Measurements from ENCODE around the gene DISP3.

Gene DISP3

DNA sequence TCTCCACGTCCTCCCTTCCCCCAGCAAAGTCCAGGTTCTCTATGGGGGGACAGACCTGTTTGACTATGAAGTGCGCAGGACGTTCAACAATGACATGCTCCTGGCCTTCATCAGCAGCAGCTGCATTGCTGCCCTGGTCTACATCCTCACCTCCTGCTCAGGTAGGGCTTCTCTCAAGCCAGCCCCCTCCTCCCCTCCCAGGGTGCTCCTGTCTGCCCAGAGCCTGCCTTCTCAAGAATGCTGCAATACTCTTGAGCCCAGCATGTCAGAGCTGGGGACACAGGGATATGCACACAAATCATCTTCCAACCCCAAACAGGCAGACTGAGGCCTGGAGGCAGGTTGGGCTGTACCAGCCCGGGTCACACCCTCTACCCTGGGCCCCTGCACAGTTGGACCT, 35.4 kb downstream of the DISP3 start:
- DNase-seq (ENCODE audit: low read depth in 2 of 2), result no peak

DNA sequence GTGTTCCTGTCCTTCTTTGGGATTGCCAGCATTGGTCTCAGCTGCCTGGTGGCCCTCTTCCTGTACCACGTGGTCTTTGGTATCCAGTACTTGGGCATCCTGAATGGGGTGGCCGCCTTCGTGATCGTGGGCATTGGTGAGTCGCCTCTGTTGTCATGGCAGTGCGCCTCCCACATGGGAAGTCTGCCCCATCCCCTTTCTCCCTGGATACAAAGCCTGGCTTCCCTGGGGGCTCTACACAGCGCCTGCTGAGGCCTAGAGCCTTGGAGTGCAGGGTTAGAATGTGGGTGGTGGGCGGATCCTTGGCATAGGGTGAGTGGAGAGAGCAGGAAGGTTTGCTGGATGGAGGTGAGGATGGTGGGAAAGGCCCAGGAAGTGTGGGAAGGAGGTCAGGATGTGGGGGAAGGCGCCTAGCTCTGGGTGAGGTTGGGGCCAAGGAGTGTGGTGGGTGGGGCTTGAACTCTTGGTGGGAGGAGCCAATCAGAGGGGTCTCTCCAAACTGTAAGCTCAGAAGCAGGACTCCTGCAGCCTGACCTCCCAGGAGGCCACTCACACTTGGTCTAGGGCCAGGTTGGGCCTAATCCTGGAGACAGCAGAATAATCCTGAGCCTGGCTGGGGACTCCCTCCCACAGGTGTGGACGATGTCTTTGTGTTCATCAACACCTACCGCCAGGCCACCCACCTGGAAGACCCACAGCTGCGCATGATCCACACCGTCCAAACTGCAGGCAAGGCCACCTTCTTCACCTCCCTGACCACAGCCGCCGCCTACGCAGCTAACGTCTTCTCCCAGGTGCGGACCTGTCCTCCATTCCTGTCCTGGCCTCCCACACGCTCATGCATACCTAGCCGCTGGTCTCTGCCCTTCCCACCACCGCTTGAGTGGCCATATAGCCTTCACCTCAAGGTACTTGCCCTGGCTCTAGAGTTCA, 36.7 kb downstream of the DISP3 start:
- no peak for DNase-seq (ENCODE audit: low read depth in 2 of 2)

DNA sequence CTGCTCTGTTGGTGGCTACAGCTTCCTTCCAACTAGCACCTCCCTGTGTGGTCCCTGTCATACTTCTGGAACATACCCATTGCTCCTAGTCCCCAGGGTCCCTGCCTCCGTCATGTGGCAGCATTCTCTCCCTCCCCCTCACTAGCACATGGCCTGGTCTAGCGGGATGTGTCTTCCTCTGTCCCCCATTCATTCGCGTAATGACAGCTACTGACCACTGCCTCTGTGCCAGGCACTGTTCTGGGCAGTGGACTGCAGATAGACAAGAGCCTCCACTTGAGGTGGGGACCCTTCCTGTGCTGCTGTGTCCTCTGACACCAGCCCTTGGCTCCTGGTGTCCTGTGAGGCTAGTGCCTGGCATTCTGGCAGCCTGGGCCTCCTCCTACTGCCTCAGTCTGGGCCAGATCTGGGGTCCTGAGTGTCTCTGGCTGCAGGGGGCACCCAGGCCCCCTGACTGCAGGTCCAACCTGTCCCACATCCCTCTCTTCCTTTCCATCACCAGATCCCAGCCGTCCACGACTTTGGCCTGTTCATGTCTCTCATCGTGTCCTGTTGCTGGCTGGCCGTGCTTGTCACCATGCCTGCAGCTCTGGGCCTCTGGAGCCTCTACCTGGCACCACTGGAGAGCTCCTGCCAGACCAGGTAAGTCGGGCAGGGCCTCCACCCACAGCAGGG, 38.1 kb downstream of the DISP3 start:
- DNase-seq (ENCODE audit: low read depth in 2 of 2), result no peak

DNA sequence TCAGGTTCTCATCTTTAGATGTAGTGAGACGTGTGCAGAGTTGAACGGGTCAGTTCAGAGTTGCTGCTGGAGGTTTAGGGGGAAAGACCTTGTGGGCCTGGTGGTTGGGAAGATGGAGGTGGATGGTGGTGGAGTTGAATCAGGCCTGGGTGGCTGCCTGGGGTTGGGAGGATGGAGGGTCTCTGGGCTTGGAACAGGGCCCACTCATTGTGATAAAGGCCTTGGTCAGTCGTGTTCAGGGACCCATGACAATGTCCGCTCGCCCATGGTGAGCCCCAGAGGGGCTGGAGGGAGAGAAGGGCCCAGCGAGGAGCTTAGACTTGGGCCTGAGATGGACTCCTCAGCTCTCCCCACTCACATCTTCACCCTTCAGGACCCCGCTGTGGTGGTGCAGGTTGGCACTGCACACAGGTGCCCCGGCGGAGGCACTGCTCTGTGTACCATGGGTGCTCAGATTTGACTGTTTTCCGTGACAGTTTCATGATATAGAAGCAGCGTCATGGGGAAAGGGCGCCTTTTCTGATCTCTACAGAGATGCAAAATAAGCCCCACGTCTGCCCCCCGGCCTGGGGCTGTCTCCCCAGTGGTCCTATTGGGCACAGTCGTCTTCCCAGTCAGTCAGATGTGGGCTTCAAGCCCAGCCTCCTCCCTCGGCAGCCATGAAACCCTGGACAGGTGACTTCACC, 39.2 kb downstream of the DISP3 start:
- no peak for DNase-seq (ENCODE audit: low read depth in 2 of 2)

DNA sequence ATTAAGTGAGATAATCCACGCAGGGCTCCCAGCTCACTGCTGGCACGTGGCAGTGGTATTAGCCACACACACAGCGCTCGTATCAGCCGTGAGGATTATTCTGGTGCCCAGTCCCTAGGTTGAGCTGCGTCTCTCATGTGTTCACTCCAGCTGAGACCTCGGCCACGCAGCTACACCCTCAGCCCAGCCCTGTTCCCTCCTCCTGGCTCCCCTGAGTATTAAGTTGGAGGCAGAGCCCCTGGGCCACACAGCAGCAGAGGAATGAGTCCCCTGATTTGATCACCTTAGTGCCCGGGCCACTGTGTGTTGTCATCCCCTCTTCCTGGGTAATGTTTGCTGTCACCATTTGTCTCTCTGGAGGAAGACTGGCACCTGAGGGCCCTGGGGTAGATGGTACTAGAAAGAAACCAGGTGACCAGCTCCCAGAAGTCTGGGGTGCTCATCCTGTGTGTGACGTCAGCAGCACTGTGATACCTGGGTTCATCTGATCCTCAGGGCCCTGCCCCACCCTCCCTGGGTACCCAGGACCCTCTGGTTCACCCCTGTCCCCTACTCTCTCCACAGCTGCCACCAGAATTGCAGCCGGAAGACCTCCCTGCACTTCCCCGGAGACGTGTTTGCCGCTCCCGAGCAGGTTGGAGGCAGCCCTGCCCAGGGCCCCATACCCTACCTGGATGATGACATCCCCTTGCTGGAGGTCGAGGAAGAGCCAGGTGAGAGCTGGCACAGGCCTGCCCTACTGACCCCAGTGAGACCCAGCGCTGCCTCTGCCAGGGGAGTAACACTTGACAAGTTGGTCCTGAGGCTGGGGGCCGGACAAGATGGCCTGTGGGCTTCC, 40.1 kb downstream of the DISP3 start:
- no peak for DNase-seq (ENCODE audit: low read depth in 2 of 2)

DNA sequence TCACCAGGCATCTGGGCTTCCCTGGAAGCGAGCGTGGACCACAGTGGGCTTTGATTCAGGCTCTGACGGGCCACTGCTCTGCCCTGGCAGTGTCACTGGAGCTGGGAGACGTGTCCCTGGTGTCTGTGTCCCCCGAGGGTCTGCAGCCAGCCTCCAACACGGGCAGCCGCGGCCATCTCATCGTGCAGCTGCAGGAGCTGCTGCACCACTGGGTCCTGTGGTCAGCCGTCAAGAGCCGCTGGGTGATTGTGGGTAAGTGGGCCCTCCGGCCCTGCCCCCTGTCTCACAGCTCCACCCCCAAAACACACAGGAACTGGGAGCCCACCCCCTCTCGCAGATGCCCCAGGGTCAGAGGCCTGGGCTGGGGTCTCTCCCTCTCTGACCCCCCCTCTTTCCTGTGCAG, 40.7 kb downstream of the DISP3 start:
- DNase-seq (ENCODE audit: low read depth in 2 of 2), result no peak

DNA sequence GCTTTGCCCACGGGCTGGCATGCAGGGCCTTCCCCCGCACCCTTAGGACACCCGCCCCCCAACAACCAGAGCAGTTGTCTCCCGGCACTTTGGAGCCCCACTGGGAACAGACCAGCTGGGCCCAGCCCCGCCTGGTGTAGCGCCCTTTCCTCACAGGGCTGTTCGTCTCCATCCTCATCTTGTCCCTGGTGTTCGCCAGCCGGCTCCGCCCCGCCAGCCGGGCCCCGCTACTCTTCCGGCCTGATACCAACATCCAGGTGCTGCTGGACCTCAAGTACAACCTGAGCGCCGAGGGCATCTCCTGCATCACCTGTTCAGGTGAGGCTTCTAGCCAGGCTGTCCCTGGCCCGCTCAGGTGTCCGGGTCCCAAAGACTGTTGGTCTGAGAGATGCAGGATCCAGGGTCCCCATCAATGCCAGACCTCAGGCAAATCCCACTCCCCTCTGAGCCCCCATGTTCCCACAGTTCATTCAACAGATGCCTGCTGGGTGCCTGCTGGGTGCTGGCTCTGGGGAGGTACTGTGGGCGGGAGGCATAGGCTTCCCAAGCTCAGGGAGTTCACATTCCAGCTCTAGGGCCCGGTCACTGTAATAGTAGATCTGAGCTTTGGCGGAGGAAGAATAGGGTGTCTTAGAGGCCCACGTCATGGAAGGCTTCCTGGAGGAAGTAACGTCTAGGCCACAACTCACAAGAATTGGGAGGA, 41.7 kb downstream of the DISP3 start:
- no peak for DNase-seq (ENCODE audit: low read depth in 2 of 2)

DNA sequence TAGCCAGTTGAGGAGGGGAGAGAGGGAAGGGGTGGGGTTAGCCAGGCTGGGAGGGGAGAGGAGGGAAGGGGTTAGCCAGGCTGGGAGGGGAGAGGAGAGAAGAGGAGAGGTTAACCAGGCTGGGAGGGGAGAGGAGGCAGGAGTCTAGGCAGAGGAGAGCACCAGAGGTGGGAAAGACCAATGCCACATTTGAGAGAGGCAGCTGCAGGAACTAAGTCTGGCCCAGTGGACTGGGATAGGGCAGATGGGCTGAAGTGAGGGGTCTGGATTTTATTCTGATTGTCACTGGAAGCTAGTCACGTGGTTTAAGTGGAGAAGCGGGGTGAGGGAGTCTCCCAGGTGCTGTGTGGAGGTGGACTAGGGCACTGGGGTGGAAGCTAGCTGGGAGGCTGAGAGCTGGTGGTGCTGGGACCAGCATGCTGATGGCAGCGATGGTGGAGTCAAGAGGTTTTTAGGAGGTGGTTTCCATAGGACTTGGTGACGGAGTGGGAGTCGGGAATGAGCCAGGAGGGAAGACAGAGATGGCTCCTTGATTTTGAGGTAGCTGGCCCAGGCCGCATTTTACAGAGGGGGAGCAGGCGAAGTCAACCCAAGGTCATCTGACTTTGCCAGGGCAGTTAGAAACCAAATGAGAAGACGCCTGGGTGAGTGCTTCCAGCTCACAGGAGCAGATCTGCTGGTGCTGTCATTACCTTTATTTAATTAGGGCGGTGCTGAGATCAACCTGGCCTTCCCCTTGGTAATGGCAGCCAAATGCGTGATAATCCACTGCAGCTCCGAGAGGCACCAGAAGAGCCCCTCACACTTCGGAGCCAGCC, 42.8 kb downstream of the DISP3 start:
- no peak for DNase-seq (ENCODE audit: low read depth in 2 of 2)

DNA sequence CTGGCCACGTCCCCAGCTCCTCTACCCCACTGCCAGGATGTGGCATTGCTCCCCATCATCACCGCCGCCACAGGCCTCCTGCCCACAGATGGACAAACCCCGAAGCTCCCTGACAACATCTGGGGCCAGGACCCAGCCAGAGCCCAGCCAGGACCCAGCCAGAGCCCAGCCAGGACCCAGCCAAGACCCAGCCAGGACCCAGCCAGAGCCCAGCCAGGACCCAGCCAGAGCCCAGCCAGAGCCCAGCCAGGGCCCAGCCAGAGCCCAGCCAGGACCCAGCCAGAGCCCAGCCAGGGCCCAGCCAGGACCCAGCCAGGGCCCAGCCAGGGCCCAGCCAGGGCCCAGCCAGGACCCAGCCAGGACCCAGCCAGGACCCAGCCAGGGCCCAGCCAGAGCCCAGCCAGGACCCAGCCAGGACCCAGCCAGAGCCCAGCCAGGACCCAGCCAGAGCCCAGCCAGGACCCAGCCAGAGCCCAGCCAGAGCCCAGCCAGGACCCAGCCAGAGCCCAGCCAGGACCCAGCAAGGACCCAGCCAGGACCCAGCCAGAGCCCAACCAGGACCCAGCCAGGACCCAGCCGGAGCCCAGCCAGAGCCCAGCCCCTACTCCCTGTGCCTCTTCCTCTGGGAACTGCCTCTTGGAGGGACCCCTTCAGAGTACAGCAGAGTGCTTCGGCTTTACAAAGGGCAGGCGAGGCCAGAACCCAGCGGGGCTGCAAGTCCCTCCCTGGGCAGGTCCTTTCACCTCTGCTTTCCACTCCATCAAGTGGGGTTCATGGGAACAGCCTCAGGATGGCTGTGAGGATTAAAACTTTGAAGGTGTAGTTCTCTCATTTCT, 43.7 kb downstream of the DISP3 start:
- no peak for DNase-seq (ENCODE audit: low read depth in 2 of 2)

DNA sequence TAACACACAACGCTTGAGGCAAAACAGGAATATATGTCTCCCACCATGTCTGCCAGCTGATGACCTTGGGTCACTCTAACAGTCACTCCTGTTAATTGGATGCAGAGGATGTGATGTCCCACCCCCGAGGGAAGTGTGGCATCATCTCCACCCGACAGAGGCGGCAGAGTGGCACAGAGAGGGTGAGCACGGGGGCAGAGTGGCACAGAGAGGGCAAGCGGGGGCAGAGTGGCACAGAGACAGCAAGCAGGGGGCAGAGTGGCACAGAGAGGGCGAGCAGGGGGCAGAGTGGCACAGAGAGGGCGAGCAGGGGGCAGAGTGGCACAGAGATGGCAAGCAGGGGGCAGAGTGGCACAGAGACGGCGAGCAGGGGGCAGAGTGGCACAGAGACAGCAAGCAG, 44.3 kb downstream of the DISP3 start:
- no peak for DNase-seq (ENCODE audit: low read depth in 2 of 2)

DNA sequence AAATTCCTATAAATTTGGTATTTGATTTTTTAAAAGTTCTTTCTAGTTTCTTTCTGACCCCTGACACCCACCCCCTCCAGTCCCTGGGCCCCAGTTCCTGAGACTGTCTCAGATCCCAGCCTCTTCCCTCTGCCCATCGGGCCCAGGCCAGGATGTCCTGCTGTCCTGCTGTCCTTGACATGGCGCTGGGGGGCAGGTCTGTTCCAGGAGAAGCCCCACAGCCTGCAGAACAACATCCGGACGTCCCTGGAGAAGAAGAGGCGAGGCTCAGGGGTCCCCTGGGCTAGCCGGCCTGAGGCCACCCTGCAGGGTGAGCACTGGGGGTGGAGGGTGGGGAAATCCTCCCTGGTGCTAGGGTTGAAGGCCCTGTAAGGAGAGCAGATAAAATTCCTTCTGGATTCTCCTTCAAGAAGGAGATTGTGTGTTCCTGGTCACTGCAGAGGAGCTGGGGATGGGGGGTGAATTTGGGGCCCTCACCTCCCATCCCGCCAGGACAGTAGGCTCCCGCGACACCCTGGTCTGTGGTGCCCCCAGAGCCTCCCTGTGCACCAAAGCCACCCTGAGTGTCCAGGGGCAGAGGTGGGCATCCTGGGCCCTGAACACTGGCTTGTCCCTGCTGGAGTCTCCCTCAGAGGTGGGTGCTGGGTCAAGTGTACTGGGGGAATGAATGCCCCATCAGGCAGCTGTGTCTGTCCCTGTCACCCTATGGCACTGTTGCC, 45.0 kb downstream of the DISP3 start:
- no peak for DNase-seq (ENCODE audit: low read depth in 2 of 2)

DNA sequence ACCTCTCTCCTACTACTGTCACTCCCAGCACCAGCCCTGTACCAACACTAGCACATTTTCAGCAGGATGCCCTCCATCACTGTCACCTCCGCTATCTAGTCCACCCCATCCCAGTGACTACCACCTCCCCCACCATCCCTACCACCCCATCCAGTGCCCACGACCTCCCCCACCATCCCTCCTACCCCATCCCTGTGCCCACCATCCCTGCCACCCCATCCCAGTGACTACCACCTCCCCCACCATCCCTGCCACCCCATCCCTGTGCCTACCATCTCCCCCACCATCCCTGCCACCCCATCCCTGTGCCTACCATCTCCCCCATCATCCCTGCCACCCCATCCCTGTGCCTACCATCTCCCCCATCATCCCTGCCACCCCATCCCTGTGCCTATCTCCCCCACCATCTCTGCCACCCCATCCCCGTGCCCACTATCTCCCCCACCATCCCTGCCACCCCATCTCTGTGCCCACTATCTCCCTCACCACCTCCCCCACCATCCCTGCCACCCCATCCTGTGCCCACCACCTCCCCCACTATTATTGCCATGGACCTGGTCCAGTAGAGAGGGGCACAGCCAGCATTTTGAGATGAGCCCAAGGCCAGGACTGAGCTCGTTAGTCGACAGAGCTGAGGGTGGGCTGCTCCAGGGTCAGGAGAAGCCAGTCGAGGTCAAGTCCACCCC, 45.7 kb downstream of the DISP3 start:
- DNase-seq (ENCODE audit: low read depth in 2 of 2), result no peak

DNA sequence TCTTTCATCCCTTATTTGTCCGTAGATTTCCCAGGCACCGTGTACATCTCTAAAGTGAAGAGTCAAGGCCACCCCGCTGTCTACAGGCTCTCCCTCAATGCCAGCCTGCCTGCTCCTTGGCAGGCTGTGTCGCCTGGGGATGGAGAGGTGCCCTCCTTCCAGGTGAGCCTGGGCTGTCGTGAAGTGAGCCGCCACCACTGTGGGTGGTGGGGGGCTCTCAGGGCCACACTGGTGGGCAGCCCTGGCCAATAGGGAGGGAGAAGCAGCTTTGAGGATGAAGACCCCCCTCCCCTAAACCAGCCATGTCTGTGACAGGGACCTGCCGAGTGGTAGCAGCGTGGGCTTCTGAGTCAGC, 46.2 kb downstream of the DISP3 start:
- DNase-seq (ENCODE audit: low read depth in 2 of 2), result no peak

DNA sequence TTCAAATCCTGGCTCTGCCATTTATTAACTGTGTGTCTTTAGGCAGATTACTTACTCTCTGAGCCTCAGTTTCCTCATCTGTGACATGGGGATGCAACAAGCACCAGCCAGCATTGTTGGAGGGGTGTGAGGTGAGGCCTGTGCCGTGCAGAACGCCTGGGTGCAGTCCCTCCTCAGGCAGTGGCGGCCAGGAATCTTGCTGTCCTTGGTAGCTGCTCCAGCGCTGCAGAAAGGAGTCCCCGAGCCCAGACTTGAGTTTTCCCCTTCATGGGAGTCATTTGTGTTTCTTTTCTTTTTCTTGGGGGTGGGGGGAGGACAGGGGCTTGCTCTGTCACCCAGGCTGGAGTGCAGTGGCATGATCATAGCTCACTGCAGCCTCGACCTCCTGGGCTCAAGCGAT, 46.6 kb downstream of the DISP3 start:
- no peak for DNase-seq (ENCODE audit: low read depth in 2 of 2)

DNA sequence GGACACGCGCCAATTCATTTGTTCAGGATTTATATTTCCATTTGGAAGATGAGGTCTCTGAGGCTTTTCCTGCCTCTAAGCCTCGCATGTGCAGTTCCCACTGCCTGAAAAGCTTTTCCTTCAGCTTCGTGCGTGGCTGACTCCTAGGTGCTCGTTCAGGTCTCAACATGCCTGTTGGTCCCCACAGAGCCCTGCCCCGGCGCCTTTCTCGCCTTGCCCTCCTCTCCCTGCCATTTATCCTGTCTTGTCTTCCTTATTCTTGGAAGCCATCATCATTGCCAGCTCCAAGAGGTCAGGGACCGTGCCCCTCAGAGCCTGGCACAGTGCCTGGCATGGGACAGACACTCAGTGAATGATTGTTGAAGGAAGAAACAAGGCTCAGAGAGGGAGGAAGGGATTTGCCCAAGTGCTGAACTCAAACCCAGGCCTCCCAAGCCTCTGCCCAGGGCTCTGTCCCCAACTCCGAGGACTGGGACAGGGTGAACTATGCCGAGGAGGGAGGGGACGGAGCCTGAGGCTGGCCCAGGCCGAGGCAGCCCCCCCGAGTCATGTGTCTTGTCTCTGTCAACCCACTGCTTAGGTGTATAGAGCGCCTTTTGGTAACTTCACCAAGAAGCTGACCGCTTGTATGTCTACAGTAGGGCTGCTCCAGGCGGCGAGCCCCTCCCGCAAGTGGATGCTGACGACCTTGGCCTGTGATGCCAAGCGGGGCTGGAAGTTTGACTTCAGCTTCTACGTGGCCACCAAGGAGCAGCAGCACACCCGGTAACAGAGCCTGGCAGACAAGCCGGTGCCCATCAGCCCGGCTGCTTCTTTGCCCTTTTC, 47.3 kb downstream of the DISP3 start:
- DNase-seq (ENCODE audit: low read depth in 2 of 2), result no peak

DNA sequence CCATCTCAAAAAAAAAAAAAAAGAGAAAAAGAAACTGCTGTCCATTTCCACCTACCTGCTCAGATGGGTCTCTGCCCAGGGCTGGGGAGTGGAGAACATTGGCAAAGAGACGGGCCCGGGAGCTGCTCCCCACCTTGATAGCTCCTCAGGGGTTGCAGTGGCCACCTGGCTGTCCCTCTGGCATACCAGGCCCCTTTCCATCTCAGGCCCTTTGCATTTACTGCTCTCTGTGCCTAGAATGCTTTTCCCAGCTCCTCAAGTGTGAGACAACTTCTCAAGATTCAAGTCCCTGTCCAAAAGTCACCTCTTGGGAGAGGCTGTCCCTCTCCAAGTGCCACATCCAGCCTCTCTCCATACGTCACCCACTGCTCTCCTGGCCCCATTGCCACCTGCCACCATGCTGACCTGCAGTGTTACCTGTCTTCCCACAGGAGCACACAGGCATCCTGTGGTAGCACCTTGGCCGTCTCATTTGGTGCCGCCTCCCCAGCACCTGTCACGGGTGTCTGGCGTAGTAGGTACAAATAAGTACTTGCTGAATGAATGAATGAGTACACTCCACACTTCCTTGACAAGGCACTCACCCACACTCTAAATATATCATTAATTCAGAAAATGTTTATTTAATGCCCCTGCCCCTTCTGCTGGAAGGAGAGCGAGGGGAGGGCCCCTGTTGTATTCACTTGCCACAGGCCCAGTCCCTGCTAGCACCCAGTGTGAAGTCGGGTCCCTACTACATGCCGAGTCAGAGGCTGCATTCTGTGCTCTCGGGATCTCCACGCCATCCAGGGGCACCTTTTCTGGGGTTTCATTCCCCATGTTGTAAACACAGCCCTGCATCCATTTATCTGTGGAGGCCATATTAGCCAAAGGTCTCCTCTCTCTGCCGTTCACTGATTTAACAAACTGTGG, 48.8 kb downstream of the DISP3 start:
- DNase-seq (ENCODE audit: low read depth in 2 of 2), result no peak
